HepG2 (cell line): Measurements from ENCODE around the gene DNAJA2. TPM values are rescaled to one million over a fixed set of nuclear protein-coding genes. Genes with fewer than 3 reads are reported as not detected.

Experiments used
- ARID3A ChIP-seq: IDR thresholded peaks from 2 replicates; pipeline ENCODE4 v1.6.1; 2012; ENCODE audit warnings: low read depth, low read length, improper control_type of control experiment
- HDAC6 ChIP-seq: fragments of 200-600 bp; sonication (generic); IDR thresholded peaks from 2 replicates; pipeline ENCODE4 v1.7.0; 2017; ENCODE audit warnings: mild to moderate bottlenecking, antibody characterized with exemption, low read length, low read depth
- PATZ1 ChIP-seq: sonication (generic); formaldehyde crosslinking; IDR thresholded peaks from 2 replicates; pipeline ENCODE4 v1.4.0; 2020; ENCODE audit warnings: missing genetic modification reagents
- TBP ChIP-seq: sonication (generic); formaldehyde crosslinking; IDR thresholded peaks from 2 replicates; pipeline ENCODE4 v1.5.0; 2020; ENCODE audit warnings: missing genetic modification reagents
- THYN1 ChIP-seq: sonication (generic); formaldehyde crosslinking; IDR thresholded peaks from 2 replicates; pipeline ENCODE4 v1.8.1; 2023; ENCODE audit warnings: low read depth, mild to moderate bottlenecking, moderate library complexity, missing genetic modification reagents, borderline replicate concordance
- ZFP36L2 ChIP-seq: sonication (generic); formaldehyde crosslinking; IDR thresholded peaks from 2 replicates; pipeline ENCODE4 v1.4.0; 2020; ENCODE audit warnings: missing genetic modification reagents
- ZMYM2 ChIP-seq: sonication (generic); formaldehyde crosslinking; IDR thresholded peaks from 2 replicates; pipeline ENCODE4 v1.8.0; 2022; ENCODE audit warnings: mild to moderate bottlenecking, missing genetic modification reagents
- ZNF546 ChIP-seq: sonication (generic); formaldehyde crosslinking; conservative IDR thresholded peaks from 2 replicates; pipeline ENCODE4 v1.8.1; 2023; ENCODE audit warnings: mild to moderate bottlenecking, missing genetic modification reagents
- ZNF569 ChIP-seq: sonication (generic); formaldehyde crosslinking; IDR thresholded peaks from 2 replicates; pipeline ENCODE4 v1.5.0; 2020; ENCODE audit warnings: mild to moderate bottlenecking, missing genetic modification reagents, moderate library complexity, borderline replicate concordance
- ZNF615 ChIP-seq: sonication (generic); formaldehyde crosslinking; IDR thresholded peaks from 2 replicates; pipeline ENCODE4 v1.5.0; 2020; ENCODE audit warnings: mild to moderate bottlenecking, missing genetic modification reagents, borderline replicate concordance
- ZNF710 ChIP-seq: sonication (generic); formaldehyde crosslinking; IDR thresholded peaks from 2 replicates; pipeline ENCODE4 v1.5.0; 2020; ENCODE audit warnings: mild to moderate bottlenecking, missing genetic modification reagents, borderline replicate concordance
- ZNF776 ChIP-seq: sonication (generic); formaldehyde crosslinking; IDR thresholded peaks from 2 replicates; pipeline ENCODE4 v1.4.0; 2020; ENCODE audit warnings: mild to moderate bottlenecking, missing genetic modification reagents
- polyA plus RNA-seq, 8 experiments: library from polyadenylated mRNA; depleted of rRNA in 3 of 8; stranded (reverse) in 7 of 8; unstranded in 1 of 8; fragments of >200 nt; fragmentation: Illumina TruSeq in 4 of 8; extraction: Trizol in 4 of 8; gene quantifications; 2 replicates each; pipeline versions ENCODE4 v1.2.1 to v1.2.3, GENCODE V29; 2011 to 2016; ENCODE audit warnings: low read depth in 4 of 8, missing spikeins in 1 of 8, mixed read lengths in 1 of 8; ENCODE audit not compliant: insufficient read depth in 1 of 8
- total RNA-seq, 5 experiments: library from RNA; depleted of rRNA; stranded (reverse); fragments of >200 nt; fragmentation: Illumina TruSeq; extraction: Trizol; gene quantifications; 2 replicates each; pipeline ENCODE4 v1.2.3, GENCODE V29; 2016; ENCODE audit warnings: low read depth in 1 of 5
- TF ChIP-seq, protein P1 (sequence below): sonication (generic); formaldehyde crosslinking; IDR thresholded peaks from 2 replicates; pipeline ENCODE4 v1.4.0; 2020; ENCODE audit warnings: missing genetic modification reagents, mild to moderate bottlenecking, borderline replicate concordance
- TF ChIP-seq, protein P2 (sequence below), 2 experiments: IDR thresholded peaks; 2 replicates each; pipeline ENCODE4 v1.6.1; 2011 to 2012; ENCODE audit warnings: low read length in 2 of 2, borderline replicate concordance in 1 of 2, low read depth in 1 of 2, mild to moderate bottlenecking in 1 of 2, moderate library complexity in 1 of 2

Gene DNAJA2
- total and polyA plus RNA-seq, 2 of the 13 experiments (the other 11 are each of a cell fraction or from before 2014, with no cell fraction given): 25.4 to 176 TPM

- no peak for TF ChIP-seq THYN1 (CRISPR knock-in tag)
- TF ChIP-seq PATZ1 (CRISPR knock-in tag): peak; percentile 24; the same call in 1 of the 2 replicates
- TF ChIP-seq, protein P1, sequence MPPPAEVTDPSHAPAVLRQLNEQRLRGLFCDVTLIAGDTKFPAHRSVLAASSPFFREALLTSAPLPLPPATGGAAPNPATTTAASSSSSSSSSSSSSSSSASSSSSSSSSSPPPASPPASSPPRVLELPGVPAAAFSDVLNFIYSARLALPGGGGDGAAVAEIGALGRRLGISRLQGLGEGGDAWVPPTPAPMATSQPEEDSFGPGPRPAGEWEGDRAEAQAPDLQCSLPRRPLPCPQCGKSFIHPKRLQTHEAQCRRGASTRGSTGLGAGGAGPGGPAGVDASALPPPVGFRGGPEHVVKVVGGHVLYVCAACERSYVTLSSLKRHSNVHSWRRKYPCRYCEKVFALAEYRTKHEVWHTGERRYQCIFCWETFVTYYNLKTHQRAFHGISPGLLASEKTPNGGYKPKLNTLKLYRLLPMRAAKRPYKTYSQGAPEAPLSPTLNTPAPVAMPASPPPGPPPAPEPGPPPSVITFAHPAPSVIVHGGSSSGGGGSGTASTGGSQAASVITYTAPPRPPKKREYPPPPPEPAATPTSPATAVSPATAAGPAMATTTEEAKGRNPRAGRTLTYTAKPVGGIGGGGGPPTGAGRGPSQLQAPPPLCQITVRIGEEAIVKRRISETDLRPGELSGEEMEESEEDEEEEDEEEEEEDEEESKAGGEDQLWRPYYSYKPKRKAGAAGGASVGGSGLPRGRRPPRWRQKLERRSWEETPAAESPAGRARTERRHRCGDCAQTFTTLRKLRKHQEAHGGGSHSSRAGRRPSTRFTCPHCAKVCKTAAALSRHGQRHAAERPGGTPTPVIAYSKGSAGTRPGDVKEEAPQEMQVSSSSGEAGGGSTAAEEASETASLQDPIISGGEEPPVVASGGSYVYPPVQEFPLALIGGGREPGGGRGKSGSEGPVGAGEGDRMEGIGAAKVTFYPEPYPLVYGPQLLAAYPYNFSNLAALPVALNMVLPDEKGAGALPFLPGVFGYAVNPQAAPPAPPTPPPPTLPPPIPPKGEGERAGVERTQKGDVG (CRISPR knock-in tag): no peak
- TF ChIP-seq HDAC6: no peak
- TF ChIP-seq ZNF776 (CRISPR knock-in tag): no peak
- TF ChIP-seq ZNF546 (CRISPR knock-in tag): no peak
- TF ChIP-seq ZNF569 (CRISPR knock-in tag): no peak
- TF ChIP-seq ZNF710 (CRISPR knock-in tag): no peak
- no peak for TF ChIP-seq TBP (CRISPR knock-in tag)
- no peak for TF ChIP-seq ZNF615
- TF ChIP-seq, protein P2, sequence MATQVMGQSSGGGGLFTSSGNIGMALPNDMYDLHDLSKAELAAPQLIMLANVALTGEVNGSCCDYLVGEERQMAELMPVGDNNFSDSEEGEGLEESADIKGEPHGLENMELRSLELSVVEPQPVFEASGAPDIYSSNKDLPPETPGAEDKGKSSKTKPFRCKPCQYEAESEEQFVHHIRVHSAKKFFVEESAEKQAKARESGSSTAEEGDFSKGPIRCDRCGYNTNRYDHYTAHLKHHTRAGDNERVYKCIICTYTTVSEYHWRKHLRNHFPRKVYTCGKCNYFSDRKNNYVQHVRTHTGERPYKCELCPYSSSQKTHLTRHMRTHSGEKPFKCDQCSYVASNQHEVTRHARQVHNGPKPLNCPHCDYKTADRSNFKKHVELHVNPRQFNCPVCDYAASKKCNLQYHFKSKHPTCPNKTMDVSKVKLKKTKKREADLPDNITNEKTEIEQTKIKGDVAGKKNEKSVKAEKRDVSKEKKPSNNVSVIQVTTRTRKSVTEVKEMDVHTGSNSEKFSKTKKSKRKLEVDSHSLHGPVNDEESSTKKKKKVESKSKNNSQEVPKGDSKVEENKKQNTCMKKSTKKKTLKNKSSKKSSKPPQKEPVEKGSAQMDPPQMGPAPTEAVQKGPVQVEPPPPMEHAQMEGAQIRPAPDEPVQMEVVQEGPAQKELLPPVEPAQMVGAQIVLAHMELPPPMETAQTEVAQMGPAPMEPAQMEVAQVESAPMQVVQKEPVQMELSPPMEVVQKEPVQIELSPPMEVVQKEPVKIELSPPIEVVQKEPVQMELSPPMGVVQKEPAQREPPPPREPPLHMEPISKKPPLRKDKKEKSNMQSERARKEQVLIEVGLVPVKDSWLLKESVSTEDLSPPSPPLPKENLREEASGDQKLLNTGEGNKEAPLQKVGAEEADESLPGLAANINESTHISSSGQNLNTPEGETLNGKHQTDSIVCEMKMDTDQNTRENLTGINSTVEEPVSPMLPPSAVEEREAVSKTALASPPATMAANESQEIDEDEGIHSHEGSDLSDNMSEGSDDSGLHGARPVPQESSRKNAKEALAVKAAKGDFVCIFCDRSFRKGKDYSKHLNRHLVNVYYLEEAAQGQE (IDR thresholded peaks at IDR 0.05; ENCODE audit: borderline replicate concordance in 1 of 2, low read depth in 1 of 2, low read length in 2 of 2): no peak
- no peak for TF ChIP-seq ARID3A
- no peak for TF ChIP-seq ZFP36L2 (CRISPR knock-in tag)
- TF ChIP-seq ZMYM2 (CRISPR knock-in tag): no peak
Observed at GRCh38 chr16:46991729-46992704, 18.5 kb upstream of the DNAJA2 start (continued).
